GM12892 (cell line): ENCODE results near the gene CLN5.

Experiments used
- POLR2A ChIP-seq: IDR thresholded peaks from 2 replicates; pipeline ENCODE4 v1.6.1; 2011; ENCODE audit warnings: low read depth, low read length, control low read depth
- POLR2AphosphoS5 ChIP-seq: IDR thresholded peaks from 2 replicates; pipeline ENCODE4 v1.6.1; 2011; ENCODE audit warnings: low read depth, low read length, control low read depth
- TAF1 ChIP-seq: IDR thresholded peaks from 2 replicates; pipeline ENCODE4 v1.6.1; 2011; ENCODE audit warnings: low read depth, mild to moderate bottlenecking, control low read depth, low read length, borderline replicate concordance

DNA sequence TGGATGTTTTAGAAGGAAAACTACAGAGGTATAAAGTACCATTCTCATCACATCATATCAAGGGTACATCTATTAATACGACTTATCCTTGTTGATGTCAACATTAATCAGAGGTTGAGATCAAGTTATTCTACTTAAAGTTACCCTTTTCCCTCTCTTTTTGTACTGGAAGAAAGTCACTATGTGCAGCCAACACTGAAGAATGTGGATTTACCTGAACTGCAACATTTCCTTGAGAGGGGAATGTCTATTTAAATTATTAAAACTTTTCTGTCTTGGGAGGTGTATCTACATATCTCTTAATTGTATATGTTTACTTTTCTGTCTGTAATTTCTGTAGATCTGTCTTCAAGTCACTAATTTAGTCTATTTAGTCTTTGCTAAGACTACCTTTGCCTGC is 37.6 kb downstream of the CLN5 start:
- TF ChIP-seq POLR2AphosphoS5 (no peak), POLR2A (no peak), TAF1 (no peak)
